PFSK-1 (cell line): ENCODE measurements around the gene ANKIB1.

Experiments
- FOXP2 ChIP-seq: optimal IDR thresholded peaks from 2 replicates; pipeline ENCODE3; 2011; ENCODE audit warnings: borderline replicate concordance, control low read depth, inconsistent platforms; ENCODE audit not compliant: insufficient read depth; ENCODE audit errors: extremely low read length, extremely low read depth
- POLR2AphosphoS5 ChIP-seq: IDR thresholded peaks from 2 replicates; pipeline ENCODE4 v1.6.1; 2012; ENCODE audit warnings: low read depth, mild to moderate bottlenecking, control low read depth, low read length, moderate library complexity
- REST ChIP-seq, 2 experiments: IDR thresholded peaks; 2 replicates each; pipeline versions ENCODE4 v1.6.1 to v1.8.0; 2011 to 2012; ENCODE audit warnings: low read depth in 2 of 2, low read length in 2 of 2, control low read depth in 1 of 2, inconsistent platforms in 1 of 2, mild to moderate bottlenecking in 1 of 2, moderate library complexity in 1 of 2; ENCODE audit not compliant: insufficient read depth in 1 of 2
- SIN3A ChIP-seq: IDR thresholded peaks from 2 replicates; pipeline ENCODE4 v1.6.1; 2012; ENCODE audit warnings: mild to moderate bottlenecking, low read length, moderate library complexity, borderline replicate concordance; ENCODE audit not compliant: insufficient read depth
- TAF1 ChIP-seq: IDR thresholded peaks from 2 replicates; pipeline ENCODE4 v1.6.1; 2012; ENCODE audit warnings: low read length, control low read depth, borderline replicate concordance; ENCODE audit not compliant: insufficient read depth

- TF ChIP-seq FOXP2 (no peak), TAF1 (no peak), POLR2AphosphoS5 (no peak), SIN3A (no peak), REST (IDR thresholded peaks at IDR 0.05; ENCODE audit: insufficient read depth in 1 of 2, low read depth in 2 of 2, low read length in 2 of 2) (no peak)
Observed at GRCh38 chr7:92391071-92391470, 145.3 kb downstream of the ANKIB1 start.
